ENCODE measurements around the gene CALHM6.

CALHM6 gene

DNA sequence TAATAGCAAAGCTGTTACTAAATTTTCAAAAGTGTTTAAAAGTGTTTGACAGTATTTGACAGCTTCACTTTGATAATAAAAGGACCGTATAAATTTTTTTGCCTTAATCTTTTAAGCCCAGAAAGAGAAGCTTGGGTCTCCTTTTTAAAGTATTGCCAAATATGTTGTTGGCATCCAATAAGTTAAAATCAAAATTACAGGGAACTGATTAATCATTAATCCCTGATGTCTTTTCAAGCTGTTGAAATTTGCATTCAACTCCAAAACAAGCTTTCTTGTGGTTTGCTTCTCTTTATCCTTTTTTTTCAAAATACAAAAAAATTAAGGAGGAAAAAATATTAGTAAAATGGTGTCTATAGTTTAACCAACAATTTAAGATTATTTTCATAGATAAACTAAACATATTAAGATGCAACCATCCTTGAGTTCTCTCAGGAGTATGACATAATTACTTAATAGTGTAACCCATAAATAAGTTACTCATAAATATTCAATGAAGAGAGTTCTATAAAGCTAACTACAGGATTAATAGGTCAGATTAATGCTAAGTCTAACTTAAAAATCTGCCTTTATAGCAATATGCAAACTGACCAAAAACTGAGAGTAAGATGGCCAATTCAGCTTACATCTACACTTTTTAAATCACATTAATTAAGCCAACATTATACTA, 27.0 kb upstream of the CALHM6 start:
- no peak for DNase-seq (ENCODE audit: low read depth)
- TF ChIP-seq, protein P1, sequence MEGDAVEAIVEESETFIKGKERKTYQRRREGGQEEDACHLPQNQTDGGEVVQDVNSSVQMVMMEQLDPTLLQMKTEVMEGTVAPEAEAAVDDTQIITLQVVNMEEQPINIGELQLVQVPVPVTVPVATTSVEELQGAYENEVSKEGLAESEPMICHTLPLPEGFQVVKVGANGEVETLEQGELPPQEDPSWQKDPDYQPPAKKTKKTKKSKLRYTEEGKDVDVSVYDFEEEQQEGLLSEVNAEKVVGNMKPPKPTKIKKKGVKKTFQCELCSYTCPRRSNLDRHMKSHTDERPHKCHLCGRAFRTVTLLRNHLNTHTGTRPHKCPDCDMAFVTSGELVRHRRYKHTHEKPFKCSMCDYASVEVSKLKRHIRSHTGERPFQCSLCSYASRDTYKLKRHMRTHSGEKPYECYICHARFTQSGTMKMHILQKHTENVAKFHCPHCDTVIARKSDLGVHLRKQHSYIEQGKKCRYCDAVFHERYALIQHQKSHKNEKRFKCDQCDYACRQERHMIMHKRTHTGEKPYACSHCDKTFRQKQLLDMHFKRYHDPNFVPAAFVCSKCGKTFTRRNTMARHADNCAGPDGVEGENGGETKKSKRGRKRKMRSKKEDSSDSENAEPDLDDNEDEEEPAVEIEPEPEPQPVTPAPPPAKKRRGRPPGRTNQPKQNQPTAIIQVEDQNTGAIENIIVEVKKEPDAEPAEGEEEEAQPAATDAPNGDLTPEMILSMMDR (IDR thresholded peaks at IDR 0.05; ENCODE audit: insufficient read depth, low read depth, low read length, missing control alignments), result no peak
- no peak overlapping the region for H3K4me3 ChIP-seq (ENCODE audit: low read depth, low read length)

DNA sequence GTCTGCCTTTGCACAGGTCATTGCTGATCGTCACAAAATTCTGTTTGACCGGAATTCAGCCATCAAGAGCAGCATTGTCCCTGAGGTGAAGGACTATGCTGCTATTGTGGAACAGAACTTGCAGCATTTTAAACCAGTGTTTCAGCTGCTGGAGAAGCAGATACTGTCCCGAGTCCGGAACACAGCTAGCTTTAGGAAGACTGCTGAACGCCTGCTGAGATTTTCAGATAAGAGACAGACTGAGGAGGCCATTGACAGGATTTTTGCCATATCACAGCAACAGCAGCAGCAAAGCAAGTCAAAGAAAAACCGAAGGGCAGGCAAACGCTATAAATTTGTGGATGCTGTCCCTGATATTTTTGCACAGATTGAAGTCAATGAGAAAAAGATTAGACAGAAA, 24.6 kb upstream of the CALHM6 start:
- TF ChIP-seq, protein P1 (IDR thresholded peaks at IDR 0.05; ENCODE audit: insufficient read depth, low read depth, low read length, missing control alignments), result no peak
- DNase-seq (ENCODE audit: low read depth), result no peak
- no peak overlapping the region for H3K4me3 ChIP-seq (ENCODE audit: low read depth, low read length)

DNA sequence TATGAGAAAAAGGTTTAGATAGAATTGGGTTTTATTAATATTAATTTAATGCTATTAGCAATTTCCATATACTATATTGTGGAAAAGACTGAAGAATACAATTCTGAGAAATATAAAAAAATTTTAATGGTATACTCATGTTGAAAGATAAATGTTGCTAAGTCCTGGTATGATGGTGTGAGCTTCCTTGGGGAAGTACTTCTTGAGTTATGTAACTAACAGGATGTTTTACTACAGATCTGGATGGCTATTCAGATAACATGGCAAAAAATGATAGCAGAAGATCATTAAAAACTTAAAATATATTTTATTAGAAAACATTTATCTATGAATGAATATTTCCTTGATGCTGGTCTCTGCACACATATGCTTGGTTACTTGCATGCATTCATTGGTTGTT, 23.5 kb upstream of the CALHM6 start:
- H3K4me3 ChIP-seq (ENCODE audit: low read depth, low read length), result no peak overlapping the region
- TF ChIP-seq, protein P1 (IDR thresholded peaks at IDR 0.05; ENCODE audit: insufficient read depth, low read depth, low read length, missing control alignments), result no peak
- DNase-seq (ENCODE audit: low read depth), result no peak

DNA sequence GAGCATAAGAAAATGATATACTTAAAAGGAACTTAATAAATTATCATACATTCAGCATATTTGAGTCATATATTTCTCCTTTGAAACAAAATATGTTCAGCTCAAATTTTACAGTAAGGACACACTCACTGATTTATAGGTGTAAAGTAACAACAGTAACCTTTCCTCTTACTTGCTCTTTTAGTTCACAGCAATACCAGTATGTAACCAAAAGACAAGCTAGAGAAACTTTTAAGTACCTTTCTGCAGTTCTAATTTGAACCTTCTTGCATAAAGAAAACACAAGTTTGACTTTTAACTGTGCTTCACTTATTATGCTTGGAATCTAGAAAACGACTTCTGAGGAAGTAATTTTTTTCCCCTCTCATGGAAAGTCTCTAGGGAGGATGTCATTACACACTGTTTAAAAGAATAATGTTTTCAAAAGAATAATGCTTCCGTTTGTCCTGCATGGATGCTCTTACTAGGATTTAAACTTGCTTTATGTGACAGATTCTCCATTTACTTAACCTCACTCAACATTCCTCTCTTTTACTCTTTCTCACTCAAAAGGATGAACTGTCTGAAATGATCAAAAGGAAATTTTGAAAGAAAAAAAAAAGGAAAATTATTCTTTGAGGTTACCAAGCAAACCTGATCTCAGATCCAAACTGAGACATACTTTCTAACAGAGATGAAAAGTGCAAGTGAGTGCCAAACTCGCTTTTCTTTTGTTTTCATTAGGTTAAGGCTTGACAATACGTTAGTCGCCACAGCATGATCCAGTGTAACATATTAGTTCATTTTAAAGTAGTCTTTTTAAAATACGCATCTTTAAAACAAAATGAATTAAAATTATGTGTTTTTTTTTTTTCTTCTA, 22.4 kb upstream of the CALHM6 start:
- no peak overlapping the region for H3K4me3 ChIP-seq (ENCODE audit: low read depth, low read length)
- TF ChIP-seq, protein P1 (IDR thresholded peaks at IDR 0.05; ENCODE audit: insufficient read depth, low read depth, low read length, missing control alignments), result no peak
- DNase-seq (ENCODE audit: low read depth), result no peak

DNA sequence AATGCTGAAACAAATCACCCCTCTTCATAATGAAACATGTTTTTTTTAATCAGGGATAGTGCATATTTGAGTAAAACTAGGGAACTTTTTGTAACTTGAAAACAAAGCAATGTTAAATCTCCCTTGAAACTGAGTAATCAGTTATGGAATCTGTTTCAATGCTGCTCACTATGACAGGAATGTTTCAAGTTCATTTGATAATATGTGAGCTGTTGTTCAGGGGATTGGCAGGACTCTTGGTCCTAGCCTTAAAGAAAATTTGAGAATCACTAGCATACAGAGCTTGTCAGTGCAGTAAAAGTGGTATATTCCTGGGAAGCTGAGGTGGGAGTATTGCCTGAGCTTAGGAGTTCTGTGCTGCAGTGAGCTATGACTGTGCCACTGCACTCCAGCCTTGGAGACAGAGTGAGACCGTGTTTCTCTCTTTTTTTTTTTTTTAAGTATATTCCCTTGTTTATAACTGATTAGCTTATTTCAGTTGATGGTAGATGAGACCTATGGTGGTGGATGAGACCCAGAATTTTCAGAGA, 21.6 kb upstream of the CALHM6 start:
- no peak for DNase-seq (ENCODE audit: low read depth)
- TF ChIP-seq, protein P1 (IDR thresholded peaks at IDR 0.05; ENCODE audit: insufficient read depth, low read depth, low read length, missing control alignments), result no peak
- H3K4me3 ChIP-seq (ENCODE audit: low read depth, low read length), result no peak overlapping the region

DNA sequence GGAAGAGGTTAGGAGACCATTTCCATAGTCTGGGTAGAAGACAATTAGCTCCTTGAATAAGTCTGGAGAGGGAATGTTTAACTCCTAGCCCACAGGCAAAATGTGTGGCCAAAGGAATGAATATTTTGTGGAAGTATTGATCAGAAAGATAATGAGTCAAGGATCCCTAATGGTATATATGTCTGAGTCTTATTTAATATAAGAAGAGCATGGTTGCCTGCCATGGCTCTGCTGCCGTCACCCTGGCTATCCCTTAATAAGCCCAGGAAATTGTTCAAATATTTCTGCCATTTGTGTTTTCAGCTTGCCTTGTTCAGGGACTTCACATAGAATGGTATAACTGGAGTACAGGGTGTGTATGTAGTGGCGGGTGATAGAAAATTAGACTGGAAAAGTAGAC, 18.1 kb upstream of the CALHM6 start:
- TF ChIP-seq, protein P1 (IDR thresholded peaks at IDR 0.05; ENCODE audit: insufficient read depth, low read depth, low read length, missing control alignments), result no peak
- no peak overlapping the region for H3K4me3 ChIP-seq (ENCODE audit: low read depth, low read length)
- no peak for DNase-seq (ENCODE audit: low read depth)
